CD4-positive, alpha-beta T cell treated with Interleukin-15 for 4 hours (primary cell): ENCODE results near the gene SLC4A4.

Source experiments
- DNase-seq: peaks from one replicate; pipeline ENCODE4 v3.0.0-alpha.2; 2020; ENCODE audit warnings: low spot score

SLC4A4 gene

DNA sequence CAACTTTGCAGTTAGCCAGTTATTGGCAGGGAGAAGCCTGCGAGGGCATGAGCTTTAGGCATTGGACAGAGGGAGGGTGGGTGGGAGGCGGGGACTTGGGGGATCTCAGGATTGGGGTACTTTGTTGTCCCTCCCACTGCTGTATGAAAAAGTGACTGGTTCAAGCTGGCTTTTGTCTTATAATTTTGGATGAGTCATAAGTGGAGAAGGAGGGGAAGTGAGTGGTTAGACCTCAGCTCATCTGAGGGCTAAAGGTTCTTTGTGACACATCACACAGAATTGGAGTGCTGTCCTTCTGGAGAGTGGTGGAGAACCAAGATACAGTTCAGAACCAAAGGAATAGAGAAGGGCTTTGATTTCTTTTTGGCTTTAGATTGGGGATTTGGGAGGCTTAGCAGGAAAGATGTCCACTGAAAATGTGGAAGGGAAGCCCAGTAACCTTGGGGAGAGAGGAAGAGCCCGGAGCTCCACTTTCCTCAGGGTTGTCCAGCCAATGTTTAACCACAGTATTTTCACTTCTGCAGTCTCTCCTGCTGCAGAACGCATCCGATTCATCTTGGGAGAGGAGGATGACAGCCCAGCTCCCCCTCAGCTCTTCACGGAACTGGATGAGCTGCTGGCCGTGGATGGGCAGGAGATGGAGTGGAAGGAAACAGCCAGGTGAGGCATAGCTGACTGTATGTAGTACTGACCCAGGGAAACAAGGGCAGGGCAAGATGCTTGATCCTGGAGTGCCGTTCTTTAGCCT is at the start of gene SLC4A4:
TSS of gene SLC4A4 (plus strand) at position 175 of the 748 bp plus-strand sequence.
- peak; percentile 7 for DNase-seq

DNA sequence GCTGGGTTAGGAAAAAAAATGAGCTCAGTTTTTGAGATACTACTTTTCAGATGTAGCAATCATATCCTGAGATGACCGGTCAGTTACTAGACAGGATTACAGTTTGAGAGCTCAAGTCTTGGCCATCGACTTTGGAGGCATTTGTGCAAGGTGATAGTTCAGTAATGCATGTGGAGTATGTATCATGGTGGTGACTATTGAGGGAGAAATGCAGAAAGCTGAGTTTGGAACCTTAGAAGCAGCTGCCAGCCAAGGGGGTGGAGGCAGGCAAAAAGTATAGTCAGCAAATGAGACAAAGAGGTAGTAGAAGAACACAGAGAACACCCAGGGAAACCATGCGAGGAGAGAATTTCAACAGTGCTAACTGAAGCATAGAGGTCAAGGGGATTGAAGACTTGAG is 48.7 kb upstream of the SLC4A4 start:
- no peak for DNase-seq

DNA sequence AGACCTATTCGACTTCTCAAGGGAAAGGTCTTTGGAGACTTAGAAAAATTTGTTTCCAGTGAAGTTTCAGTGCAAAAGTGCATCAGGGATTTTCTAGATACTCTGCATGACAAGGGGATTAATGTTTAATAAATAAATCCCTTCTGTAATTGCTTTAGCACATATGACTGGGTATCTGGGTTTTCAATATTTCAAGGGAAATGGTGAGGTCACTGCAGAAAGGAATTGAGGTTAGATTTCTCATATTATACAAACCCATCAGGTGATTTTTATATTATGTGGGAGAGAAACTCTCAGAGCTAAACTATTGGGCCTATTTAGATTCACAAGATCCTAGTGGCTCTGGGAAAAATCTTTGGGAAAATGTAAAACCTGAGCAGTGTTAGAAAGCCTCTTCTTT is 48.3 kb upstream of the SLC4A4 start:
- no peak for DNase-seq

DNA sequence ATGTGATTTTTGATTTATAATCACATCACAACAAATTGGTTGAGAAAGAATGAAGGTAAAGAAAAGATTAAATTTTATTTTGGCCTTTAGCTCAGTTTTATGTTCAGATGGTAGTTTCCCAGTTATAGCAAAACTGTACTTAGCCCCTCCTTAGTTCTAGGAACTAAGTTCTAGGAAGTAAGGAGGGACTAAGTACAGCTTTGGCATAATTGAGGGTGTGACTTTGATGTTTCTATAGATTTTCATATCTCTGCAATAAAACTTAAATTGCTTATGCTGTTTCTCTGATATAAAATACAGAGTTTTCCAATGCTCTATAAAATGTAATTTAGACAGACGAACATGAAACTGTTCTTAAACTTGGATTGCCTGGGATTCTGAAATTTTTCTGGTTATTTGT is 46.6 kb upstream of the SLC4A4 start:
- DNase-seq: no peak

DNA sequence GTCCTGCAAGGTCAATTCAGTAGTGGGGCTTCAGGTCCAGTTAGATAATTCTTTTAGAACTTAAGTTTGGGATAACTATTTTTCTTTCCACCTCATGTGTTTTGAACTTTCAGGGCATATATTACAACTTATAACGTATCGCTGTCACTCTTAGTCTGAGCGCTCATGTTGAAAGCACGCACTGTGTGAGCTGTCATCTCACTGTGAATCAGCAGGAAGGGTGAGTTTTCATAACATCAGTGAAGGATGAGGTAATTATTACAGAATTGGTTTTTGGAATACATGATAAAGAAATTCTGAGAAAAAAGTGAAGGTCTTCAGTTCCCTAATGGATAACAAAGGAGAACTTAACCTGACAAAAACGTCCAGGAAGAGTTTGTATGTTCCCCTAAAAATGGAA is 45.1 kb upstream of the SLC4A4 start:
- no peak for DNase-seq

DNA sequence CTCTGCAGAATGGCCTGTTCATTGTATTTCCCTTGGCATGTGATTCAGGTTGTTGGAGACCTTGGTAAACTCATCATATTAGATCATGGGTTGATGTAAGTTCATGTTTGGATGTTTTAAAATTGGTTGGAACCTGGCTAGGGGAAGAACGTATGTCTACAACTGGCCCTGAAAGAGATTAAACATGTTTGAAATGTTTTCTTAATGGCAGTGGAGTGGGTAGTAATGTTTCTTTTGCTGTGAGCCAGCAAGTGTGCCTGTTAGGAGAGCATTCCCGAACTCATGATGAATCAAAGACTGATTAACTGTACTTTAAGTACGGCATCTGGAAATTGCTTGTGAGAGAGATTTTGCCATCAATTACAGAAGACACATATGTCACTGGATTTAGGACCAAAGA is 44.5 kb upstream of the SLC4A4 start:
- no peak for DNase-seq

DNA sequence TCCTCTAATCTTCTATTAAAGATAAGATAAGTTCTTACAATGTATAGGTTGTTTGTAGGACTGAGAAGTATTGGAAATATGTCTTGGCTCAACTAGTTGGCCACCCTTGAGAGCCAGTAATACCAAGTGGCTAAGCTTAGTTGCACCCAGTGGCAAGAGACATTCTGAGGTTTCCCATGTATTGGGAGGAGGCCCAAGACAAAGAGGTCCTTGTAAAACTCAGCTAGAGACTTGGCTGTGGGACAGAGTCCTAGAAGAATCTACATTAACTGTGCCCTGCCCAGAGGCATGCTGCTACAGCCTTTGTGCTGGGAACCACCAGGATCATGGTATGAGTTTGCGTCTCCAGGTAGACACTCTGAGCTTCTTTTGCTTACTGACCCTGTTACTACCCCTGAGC is 41.9 kb upstream of the SLC4A4 start:
- no peak for DNase-seq

DNA sequence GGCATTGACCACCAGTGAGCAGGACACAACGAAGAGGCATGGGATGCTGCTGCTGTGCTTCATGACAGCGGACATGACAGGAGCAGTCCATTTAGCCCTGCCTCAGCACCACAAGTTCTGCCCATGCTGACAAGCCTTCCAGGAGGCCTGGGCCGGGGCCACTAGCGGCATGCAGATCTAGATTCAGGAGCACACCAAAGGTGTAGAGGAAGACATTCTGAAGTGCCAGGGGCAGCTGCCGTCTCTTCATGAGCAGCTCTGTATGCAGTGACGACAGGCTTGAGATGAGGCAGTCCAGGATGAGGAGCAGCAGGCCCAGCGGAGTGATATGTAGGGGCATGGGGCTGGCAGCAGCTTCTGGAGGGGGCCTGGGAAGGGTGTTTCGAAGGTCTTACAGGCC is 38.5 kb upstream of the SLC4A4 start:
- DNase-seq: no peak

DNA sequence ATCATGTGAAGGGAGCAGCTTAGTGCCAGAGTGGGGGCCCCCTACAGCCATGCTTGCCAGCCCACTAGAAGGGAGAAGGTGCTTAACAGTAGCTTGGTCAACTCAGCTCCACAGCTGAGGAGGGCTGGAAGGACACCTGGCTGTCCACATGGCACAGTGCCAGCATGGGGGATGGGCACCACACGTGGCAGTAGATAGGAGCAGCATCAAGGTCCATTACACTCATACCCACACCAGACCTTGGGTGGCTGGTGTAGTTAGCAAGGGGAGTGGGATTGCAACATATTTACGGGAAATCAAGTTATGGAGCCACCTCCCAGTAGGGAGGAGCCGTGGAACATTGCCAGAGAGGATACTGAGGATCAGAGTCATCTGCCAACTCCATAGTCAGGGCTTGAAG is 37.9 kb upstream of the SLC4A4 start:
- DNase-seq: no peak

DNA sequence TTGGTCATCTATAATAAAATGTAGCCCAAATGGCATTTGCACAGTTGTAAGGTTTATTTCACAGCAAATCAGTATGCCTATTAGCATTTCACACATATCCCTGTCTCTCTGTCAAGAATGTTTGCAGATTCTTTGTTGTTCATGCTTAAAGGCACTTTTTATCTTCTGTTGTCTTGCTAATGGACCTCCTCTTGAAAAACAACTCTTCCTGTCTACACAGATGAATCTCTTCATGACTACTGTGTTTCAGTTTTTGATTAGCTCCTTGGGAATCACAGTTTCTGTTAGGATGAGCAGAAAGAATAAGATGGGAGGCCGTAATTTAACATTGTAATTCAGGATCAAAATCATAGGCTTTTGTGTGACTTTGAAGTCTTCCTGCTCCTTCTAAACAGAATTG is 35.5 kb upstream of the SLC4A4 start:
- DNase-seq: no peak

DNA sequence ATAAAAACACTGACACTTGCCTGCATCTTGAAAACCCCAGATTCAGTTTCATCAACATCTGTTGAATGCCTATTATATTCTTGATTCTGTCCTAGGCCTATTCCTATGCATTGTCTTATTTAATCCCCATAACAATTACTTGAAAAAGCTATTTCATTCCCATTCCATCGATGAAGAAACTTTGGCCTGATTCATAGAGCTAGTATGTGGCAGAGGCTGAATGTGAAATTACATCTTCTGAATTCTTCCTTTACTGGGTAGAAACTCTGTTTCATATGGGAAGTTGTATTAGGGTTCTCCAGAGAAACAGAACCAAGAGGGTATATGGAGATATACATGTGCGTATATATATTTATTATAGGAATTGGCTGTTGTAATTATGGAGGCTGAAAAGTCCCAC is 35.0 kb upstream of the SLC4A4 start:
- no peak for DNase-seq

DNA sequence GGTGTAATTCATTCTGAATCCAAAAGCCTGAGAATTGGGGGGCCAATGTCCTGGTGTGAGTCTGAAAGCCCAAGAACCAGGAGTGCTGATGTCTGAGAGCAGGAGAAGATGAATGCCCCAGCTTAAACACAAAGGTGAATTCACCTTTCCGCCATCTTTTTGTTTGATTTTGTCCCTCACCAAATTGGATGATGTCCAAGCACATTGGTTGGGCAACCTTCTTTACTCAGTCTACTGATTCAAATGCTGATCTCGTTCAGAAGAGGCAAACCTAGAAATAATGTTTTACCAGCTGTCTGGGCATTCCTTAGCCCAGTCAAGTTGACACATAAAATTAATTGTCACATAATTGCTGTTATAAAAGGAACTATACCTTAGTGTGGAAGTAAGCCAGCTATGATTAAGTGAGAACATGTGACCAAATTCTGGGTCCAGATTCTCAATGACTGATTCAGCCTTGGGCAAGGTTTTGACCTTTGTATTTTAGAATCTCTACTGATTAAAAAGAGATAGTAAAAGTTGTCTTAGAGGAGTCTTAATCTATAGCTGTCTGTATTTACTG is 34.5 kb upstream of the SLC4A4 start:
- no peak for DNase-seq

DNA sequence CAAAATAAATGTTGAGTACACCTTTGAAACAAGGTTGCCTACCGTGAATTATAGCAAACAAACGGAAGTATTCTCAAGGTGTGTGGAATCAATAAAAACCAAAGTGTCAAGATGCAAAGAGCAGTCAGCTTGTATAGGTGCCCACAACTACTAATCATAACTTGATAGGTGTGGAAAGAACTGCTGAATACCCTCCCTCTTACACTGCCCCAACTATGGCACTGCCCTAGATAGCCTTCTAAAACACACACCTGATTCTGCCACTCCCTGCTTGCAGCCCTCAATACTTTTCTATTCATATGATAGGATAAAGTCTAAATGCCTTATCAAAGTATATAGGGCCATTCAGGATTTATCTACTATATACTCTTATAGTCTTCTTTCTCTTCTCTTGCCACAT is 31.1 kb upstream of the SLC4A4 start:
- DNase-seq: no peak

DNA sequence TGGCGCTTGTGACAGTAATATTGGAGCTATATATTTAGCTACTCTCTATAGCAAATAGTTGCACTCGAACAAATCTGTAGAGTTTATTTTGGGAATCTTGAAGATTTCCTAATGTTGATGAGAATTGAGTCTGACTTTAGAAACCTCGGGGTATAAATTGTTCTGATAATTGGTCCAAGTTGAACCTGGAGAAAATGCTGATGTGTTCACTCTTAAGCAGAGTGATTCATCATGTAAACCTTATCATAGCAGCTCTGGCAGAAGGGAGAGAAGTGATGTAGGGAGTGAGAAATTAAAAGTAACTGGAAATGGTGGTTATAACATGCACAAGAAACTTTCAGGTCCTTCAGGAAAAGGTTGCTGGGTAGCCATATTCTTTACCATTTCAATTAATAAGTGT is 16.4 kb upstream of the SLC4A4 start:
- DNase-seq: no peak

DNA sequence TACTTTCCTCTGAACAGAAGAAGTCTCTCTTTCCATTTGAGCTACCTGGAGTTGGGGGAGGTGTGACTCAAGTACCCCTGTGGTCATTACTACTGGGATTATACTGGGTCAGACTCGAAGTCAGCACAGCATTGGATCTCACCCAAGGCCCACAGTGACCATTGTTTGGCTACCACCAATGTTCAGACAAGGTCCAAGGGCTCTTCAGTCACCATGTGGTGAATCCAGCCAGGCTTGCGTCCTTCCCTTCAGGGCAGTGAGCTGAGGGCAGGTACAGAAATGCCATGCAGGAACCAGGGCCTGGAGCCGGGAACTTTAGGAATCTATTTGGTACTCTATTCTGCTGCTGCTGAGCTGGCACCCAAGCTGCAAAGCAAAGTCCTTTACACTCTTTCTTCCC is 5.5 kb upstream of the SLC4A4 start:
- DNase-seq: no peak

DNA sequence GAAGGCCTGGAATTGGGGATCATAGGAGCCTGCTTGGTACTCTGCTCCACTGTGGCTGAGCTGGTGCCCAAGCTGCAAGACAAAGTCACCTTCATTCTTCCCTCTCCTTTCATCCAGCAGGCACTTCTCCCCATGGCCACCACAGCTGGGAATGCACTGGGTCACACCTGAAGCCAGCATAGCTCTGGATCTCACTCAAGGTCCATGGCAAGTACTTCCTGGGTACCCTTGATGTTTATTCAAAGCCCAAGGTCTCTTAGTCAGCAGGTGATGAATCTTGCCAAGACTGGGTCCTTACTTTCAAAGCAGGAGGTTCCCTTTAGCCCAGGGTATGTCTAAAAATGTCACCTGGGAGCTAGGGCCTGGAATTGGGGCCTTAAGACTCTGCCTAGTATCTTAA is 4.9 kb upstream of the SLC4A4 start:
- no peak for DNase-seq

DNA sequence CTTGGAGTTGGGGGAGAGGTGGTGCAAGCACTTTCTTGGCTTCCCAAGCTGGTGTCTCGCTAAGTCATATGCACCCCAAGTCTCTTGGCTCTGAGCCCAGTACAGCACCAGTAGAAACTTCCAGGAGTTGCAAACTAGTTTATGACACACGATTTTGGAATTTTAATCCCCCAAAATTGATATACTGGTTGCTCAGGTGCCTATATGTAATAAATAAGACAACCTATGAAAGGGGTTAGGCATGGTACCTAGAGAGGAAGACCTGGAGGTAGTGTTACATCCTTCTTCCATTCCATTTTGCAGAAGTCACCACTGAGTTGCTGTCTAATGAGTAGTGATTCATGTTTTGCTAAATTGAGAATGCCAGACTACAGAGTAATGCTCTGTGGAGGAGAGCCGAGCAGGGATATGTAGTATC is 4.3 kb upstream of the SLC4A4 start:
- no peak for DNase-seq

DNA sequence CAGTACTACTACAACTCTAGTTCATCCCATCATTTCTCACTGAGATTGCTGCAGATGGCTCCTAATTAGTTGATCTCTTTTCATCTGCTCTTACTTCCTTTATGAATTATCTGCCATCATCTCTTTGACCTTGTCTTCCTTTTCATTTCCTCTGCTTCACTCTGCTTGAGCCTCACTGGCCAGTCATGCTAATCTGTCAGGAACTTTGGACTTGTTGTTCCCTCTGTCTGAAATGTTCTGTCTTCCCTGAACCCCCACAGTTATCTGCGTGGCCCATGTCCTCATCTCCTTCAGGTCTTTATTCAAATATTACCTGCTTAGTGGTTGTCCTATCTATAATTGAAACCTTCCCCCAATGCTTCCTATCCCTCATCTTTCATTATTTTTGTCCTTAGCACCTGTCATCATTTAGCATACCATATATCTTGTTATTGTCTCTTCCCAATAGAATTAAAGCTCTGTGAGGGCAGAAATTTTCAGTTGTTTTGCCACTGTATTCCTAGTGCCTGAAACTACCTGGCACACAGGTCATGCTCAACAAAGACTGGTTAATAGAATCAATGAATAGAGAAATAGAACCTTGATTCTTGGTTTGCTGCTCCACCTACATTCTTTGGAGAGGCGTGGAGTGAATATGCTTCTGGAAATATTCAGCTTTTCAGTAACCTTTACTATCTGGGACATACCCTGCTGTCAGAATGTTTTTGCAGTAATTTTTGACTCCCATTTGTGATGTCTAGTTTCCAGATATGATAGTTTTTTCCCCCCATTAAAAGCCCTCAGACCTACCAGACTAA is 5.0 kb downstream of the SLC4A4 start:
- DNase-seq: no peak

DNA sequence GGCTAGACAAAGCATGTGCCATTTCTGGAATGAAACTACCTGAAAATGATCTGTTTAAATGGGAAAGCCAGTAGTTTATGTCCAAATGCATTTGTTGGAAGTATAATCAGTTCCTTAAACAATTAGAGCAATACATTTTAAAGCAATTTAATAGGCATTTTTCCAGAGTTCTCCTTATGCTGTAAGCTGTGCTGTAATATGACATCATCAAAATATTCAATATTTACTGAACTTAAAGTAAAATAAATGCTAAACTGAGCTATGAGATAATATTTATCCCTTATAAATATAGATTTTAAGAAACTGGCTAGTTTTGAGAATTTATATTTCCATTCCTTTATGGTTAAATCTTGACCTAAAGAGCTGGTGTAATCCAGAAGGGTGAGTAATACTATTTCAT is 7.9 kb downstream of the SLC4A4 start:
- no peak for DNase-seq

DNA sequence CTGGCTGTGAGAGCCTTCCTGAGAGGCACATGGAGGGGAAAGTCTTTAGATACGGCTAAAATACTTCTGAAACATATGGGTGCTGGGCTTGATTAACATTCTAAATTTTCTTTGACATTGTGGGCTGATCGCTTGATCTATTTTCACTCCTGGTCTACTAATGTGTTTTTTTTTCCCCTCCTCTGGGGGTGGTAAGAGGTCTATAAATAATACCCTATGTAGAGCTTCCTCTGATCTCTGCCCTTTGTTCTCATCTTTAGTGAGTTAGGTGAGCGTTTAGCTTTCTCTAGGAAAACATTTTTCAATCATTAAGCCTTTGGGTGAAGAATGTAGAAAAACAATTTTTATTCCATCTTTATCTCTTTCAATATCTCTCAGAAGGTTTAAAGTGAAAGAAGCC is 9.8 kb downstream of the SLC4A4 start:
- DNase-seq: no peak

DNA sequence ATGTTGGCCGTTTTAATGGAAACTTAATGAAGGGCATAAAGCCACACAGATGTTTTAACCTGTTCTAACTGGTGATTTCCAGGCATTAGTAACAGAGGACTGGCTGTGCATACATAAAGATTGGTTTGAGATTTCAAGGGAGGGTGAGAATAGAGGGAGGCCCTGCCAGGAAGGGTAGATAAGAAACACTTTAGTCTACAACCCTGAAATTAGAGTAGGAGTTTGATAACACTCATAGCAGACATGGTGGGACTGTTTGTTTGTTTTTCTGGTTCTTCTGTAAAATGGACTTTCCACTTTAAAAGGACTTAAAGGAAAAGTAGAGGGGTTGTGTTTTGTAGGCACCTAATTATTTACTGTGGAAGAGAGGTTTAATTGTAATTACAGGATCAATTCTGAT is 16.2 kb downstream of the SLC4A4 start:
- no peak for DNase-seq

DNA sequence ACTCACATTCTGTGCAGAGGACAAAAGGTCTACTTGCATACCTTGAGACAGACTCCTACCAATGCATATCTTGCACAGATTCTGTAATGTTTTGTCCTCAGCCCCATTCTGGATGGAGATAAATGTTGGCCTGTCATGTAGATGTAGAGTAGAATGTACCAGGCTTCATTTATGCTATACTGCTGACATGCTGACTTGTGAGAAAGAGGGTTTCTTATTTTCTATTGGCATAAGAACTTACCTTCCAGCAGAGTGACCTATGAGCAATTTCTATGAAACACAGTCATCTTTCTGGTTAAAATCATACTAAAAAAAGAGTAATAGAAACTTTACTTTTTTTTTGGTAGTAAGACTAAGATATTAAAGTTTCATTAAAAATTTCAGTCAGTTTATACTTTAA is 17.2 kb downstream of the SLC4A4 start:
- DNase-seq: no peak

DNA sequence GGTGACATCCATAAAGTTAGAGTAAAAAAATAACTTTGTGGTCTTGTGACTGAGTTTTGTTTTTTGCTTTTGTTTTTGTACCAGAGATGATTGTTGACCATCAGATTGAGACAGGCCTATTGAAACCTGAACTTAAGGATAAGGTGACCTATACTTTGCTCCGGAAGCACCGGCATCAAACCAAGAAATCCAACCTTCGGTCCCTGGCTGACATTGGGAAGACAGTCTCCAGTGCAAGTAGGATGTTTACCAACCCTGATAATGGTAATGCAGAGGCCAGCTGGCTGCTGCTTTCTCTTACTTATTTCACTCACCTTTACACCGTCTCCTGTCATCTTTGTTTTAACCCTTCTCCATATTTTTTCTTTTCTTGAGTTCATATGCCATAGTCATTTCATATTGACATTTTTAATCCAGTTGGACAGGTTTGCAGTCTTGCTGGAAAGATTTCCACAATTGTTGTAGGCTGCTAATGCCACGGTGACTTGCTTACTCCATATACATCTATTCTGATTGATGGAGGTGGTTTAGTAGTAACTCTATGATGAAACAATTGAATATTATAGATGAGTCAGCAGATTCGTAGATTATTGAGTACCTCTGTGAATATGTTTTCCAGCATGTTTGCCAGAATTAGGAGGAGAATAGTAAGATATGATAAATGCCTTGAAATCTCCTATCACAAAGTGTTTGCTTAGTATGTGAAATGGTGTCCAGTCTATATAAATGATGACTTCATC is 18.3 kb downstream of the SLC4A4 start:
- DNase-seq: no peak
